HEK293 (cell line): ENCODE data around the gene PDRG1.
"Not testable (repeated sequence)": the region's sequence is repeated elsewhere in the genome, so short reads cannot be mapped to it uniquely, and the experiment has no call there.

Source experiments
- CTCF ChIA-PET: fragments of 350-600 bp; formaldehyde crosslinking; extraction: SDS; loops from one replicate; lab custom pipeline; 2021; ENCODE audit warnings: antibody characterized with exemption; lab: Yijun Ruan, JAX
- POLR2A ChIA-PET: fragments of 300-600 bp; formaldehyde crosslinking; extraction: SDS; loops from one replicate; lab custom pipeline; 2020; ENCODE audit warnings: antibody characterized with exemption, inconsistent platforms; lab: Yijun Ruan, JAX
- H3K27ac ChIP-seq: fragments of 200-500 bp; sonication (Bioruptor generic); 2 replicates; pipeline ENCODE4 v1.5.1; 2014; ENCODE audit warnings: low read depth, low read length, control low read depth, inconsistent platforms; ENCODE audit errors: extremely low read depth
- H3K36me3 ChIP-seq, 2 experiments: fragments of 200-500 bp in 1 of 2; sonication (Bioruptor generic) in 1 of 2; 1 replicate in 1 of 2; 2 replicates in 1 of 2; pipeline ENCODE4 v1.5.1; 2014 to 2017; ENCODE audit warnings: inconsistent platforms in 2 of 2, low read length in 2 of 2; ENCODE audit not compliant: control insufficient read depth in 2 of 2, insufficient read depth in 1 of 2
- H3K4me1 ChIP-seq: fragments of 200-500 bp; sonication (Bioruptor generic); 2 replicates; pipeline ENCODE4 v1.5.1; 2014; ENCODE audit warnings: mild to moderate bottlenecking, low read length, inconsistent platforms; ENCODE audit not compliant: control insufficient read depth, insufficient read depth
- H3K4me3 ChIP-seq: 2 replicates; pipeline ENCODE4 v1.5.1; 2011; ENCODE audit warnings: low read depth, mild to moderate bottlenecking, control low read depth, low read length, moderate library complexity
- H3K9me3 ChIP-seq: fragments of 200-500 bp; sonication (Bioruptor generic); 2 replicates; pipeline ENCODE4 v1.5.1; 2014; ENCODE audit warnings: low read depth, low read length, inconsistent platforms; ENCODE audit not compliant: control insufficient read depth, insufficient read depth
- GLI4 ChIP-seq: fragments of 450-650 bp; formaldehyde crosslinking; IDR thresholded peaks from 2 replicates; pipeline ENCODE4 v1.5.1; 2016; ENCODE audit warnings: missing biosample characterization, missing genetic modification characterization
- MZF1 ChIP-seq: fragments of 450-650 bp; formaldehyde crosslinking; IDR thresholded peaks from 2 replicates; pipeline ENCODE4 v1.5.1; 2017; ENCODE audit warnings: missing biosample characterization, missing genetic modification characterization, borderline replicate concordance
- ZBTB17 ChIP-seq: fragments of 450-650 bp; formaldehyde crosslinking; IDR thresholded peaks from 2 replicates; pipeline ENCODE4 v1.5.1; 2016; ENCODE audit warnings: missing biosample characterization, missing genetic modification characterization
- ZBTB49 ChIP-seq: fragments of 450-650 bp; formaldehyde crosslinking; IDR thresholded peaks from 2 replicates; pipeline ENCODE4 v1.5.1; 2016; ENCODE audit warnings: missing biosample characterization, missing genetic modification characterization, low read depth
- ZNF146 ChIP-seq: fragments of 450-650 bp; formaldehyde crosslinking; IDR thresholded peaks from 2 replicates; pipeline ENCODE4 v1.5.1; 2016; ENCODE audit warnings: missing biosample characterization, missing genetic modification characterization
- ZNF175 ChIP-seq: fragments of 450-650 bp; formaldehyde crosslinking; IDR thresholded peaks from 2 replicates; pipeline ENCODE4 v1.5.1; 2016; ENCODE audit warnings: missing biosample characterization, missing genetic modification characterization
- ZNF18 ChIP-seq: fragments of 450-650 bp; formaldehyde crosslinking; IDR thresholded peaks from 2 replicates; pipeline ENCODE4 v1.5.1; 2016; ENCODE audit warnings: missing biosample characterization, missing genetic modification characterization
- ZNF37A ChIP-seq: fragments of 450-650 bp; IDR thresholded peaks from 2 replicates; pipeline ENCODE4 v1.5.1; 2018; ENCODE audit warnings: missing biosample characterization, missing genetic modification characterization
- ZNF404 ChIP-seq: fragments of 450-650 bp; formaldehyde crosslinking; IDR thresholded peaks from 2 replicates; pipeline ENCODE4 v1.5.1; 2017; ENCODE audit warnings: missing biosample characterization, missing genetic modification characterization
- ZNF514 ChIP-seq: fragments of 450-650 bp; formaldehyde crosslinking; IDR thresholded peaks from 2 replicates; pipeline ENCODE4 v1.5.1; 2016; ENCODE audit warnings: missing biosample characterization, missing genetic modification characterization
- ZNF530 ChIP-seq: fragments of 450-650 bp; formaldehyde crosslinking; IDR thresholded peaks from 2 replicates; pipeline ENCODE4 v1.5.1; 2016; ENCODE audit warnings: low read depth, missing biosample characterization, missing genetic modification characterization
- ZNF544 ChIP-seq: fragments of 450-650 bp; formaldehyde crosslinking; IDR thresholded peaks from 2 replicates; pipeline ENCODE4 v1.5.0; 2017; ENCODE audit warnings: missing biosample characterization, missing genetic modification characterization
- ZNF560 ChIP-seq: fragments of 450-650 bp; formaldehyde crosslinking; IDR thresholded peaks from 2 replicates; pipeline ENCODE4 v1.5.1; 2017; ENCODE audit warnings: missing biosample characterization, missing genetic modification characterization, borderline replicate concordance
- ZNF561 ChIP-seq: fragments of 450-650 bp; IDR thresholded peaks from 2 replicates; pipeline ENCODE4 v1.5.1; 2018; ENCODE audit warnings: missing biosample characterization, missing genetic modification characterization, borderline replicate concordance
- ZNF571 ChIP-seq: fragments of 450-650 bp; formaldehyde crosslinking; IDR thresholded peaks from 2 replicates; pipeline ENCODE4 v1.5.0; 2017; ENCODE audit warnings: missing biosample characterization, missing genetic modification characterization
- ZNF701 ChIP-seq: fragments of 450-650 bp; formaldehyde crosslinking; IDR thresholded peaks from 2 replicates; pipeline ENCODE4 v1.5.1; 2016; ENCODE audit warnings: missing biosample characterization, missing genetic modification characterization
- ZSCAN16 ChIP-seq: fragments of 450-650 bp; formaldehyde crosslinking; IDR thresholded peaks from 2 replicates; pipeline ENCODE4 v1.5.1; 2016; ENCODE audit warnings: missing biosample characterization, missing genetic modification characterization
- ZSCAN18 ChIP-seq: fragments of 450-650 bp; formaldehyde crosslinking; IDR thresholded peaks from 2 replicates; pipeline ENCODE4 v1.5.1; 2016; ENCODE audit warnings: missing biosample characterization, missing genetic modification characterization

The PDRG1 gene

GRCh38 chr20:31922181-31922580, 29.7 kb downstream of the PDRG1 start:
- no peak for TF ChIP-seq ZBTB49 (tag by site-specific recombination)
- no peak for TF ChIP-seq ZNF37A (tag by site-specific recombination)
- no peak for TF ChIP-seq ZNF530 (tag by site-specific recombination)
- no peak for TF ChIP-seq ZNF560
- TF ChIP-seq ZNF514 (tag by site-specific recombination): no peak
- no peak for TF ChIP-seq MZF1 (tag by site-specific recombination)
- no peak for TF ChIP-seq ZSCAN16 (tag by site-specific recombination)
- TF ChIP-seq ZBTB17 (tag by site-specific recombination): no peak
- TF ChIP-seq ZNF561 (tag by site-specific recombination): no peak
- no peak for TF ChIP-seq GLI4 (tag by site-specific recombination)
- POLR2A ChIA-PET: no interaction called here
- Histone ChIP-seq H3K4me3 (no peak overlapping the region), H3K9me3 (no peaks in the 10 kb centered on the region), H3K4me1 (no peaks in the 10 kb centered on the region), H3K27ac (no peak overlapping the region), H3K36me3 (no peaks in the 10 kb centered on the region)
- CTCF ChIA-PET: interaction anchor here (0.6 kb wide), 1 partner anchor 110 kb away, joined by 6 read pairs; no protein-coding TSS in a partner anchor

- H3K36me3 ChIP-seq, H3K9me3 ChIP-seq, CTCF ChIA-PET, H3K4me1 ChIP-seq, H3K27ac ChIP-seq, H3K4me3 ChIP-seq, POLR2A ChIA-PET: not testable (repeated sequence)
- TF ChIP-seq ZNF146: peak; percentile 94
- TF ChIP-seq, all 188 proteins: peak for 1; not testable (repeated sequence) for 187
Observed at GRCh38 chr20:31921480-31921879, 30.4 kb downstream of the PDRG1 start.

- no peaks in the 10 kb centered on the region for H3K4me1 ChIP-seq
- ChIA-PET CTCF (interaction anchor here (1.2 to 1.3 kb wide), 2 partner anchors 68 to 74 kb away, joined by 3 to 4 read pairs; no protein-coding TSS in a partner anchor), POLR2A (interaction anchor here (1.0 kb wide), 1 partner anchor 10 kb away, joined by 3 read pairs; no protein-coding TSS in a partner anchor)
- H3K9me3 ChIP-seq: no peaks in the 10 kb centered on the region
- TF ChIP-seq ZNF18 (tag by site-specific recombination): no peak
- no peak for TF ChIP-seq ZNF701 (tag by site-specific recombination)
- TF ChIP-seq ZNF175 (tag by site-specific recombination): no peak
- no peak for TF ChIP-seq ZNF571
- no peak for TF ChIP-seq ZNF544
- TF ChIP-seq ZNF404 (tag by site-specific recombination): no peak
- no peak for TF ChIP-seq ZSCAN18 (tag by site-specific recombination)
- H3K27ac ChIP-seq: no peak overlapping the region
- no peak overlapping the region for H3K4me3 ChIP-seq
- no peaks in the 10 kb centered on the region for H3K36me3 ChIP-seq
Observed at GRCh38 chr20:31920275-31920855, 31.5 kb downstream of the PDRG1 start.
